A549 (cell line): ENCODE results near the gene ASPG. TPM values are rescaled to one million over a fixed set of nuclear protein-coding genes. Genes with fewer than 3 reads are reported as not detected.

Source experiments
- ATAC-seq, 2 experiments: fragments of 200-7000 bp in 1 of 2; fragments of >200 bp in 1 of 2; cut with Nextera tagmentation in 1 of 2; cut with Tn5 transposase in 1 of 2; 3 replicates each; pipeline versions ENCODE4 v1.8.0 to v1.9.1; 2018 to 2020; ENCODE audit warnings: mild to moderate bottlenecking in 1 of 2, moderate library complexity in 1 of 2
- CTCF ChIA-PET: fragments of 300-600 bp; sonication (Branson Sonifier 250); formaldehyde crosslinking; extraction: SDS; loops from one replicate; lab custom pipeline; 2021; ENCODE audit warnings: antibody characterized with exemption, inconsistent platforms; lab: Yijun Ruan, JAX
- POLR2A ChIA-PET: fragments of 350-600 bp; formaldehyde crosslinking; extraction: SDS; loops from one replicate; lab custom pipeline; 2021; ENCODE audit warnings: antibody characterized with exemption, inconsistent platforms; lab: Yijun Ruan, JAX
- DNase-seq, 2 experiments: peaks; one replicate each; pipeline versions ENCODE4 v3.0.0 to v3.0.0-alpha.2; 2011 to 2016; ENCODE audit warnings: low read depth in 1 of 2, low spot score in 1 of 2
- FAIRE-seq: peaks from 2 replicates; lab custom pipeline; 2011; peaks lifted over from hg19 to GRCh38; lab: Jason Lieb, UNC
- H3K27ac ChIP-seq, 2 experiments: fragments of >200 bp; sonication (Bioruptor Twin); formaldehyde crosslinking; 3 replicates each; pipeline ENCODE4 v1.5.1; 2016 to 2017
- H3K4me1 ChIP-seq: fragments of >200 bp; sonication (Bioruptor Twin); formaldehyde crosslinking; 3 replicates; pipeline ENCODE4 v1.6.1; 2016
- H3K4me2 ChIP-seq: fragments of >200 bp; sonication (Bioruptor Twin); formaldehyde crosslinking; 3 replicates; pipeline ENCODE4 v1.6.1; 2016
- H3K4me3 ChIP-seq: fragments of >200 bp; sonication (Bioruptor Twin); formaldehyde crosslinking; 3 replicates; pipeline ENCODE4 v1.5.1; 2016
- H3K9me3 ChIP-seq: fragments of >200 bp; sonication (Bioruptor Twin); formaldehyde crosslinking; 3 replicates; pipeline ENCODE4 v1.6.1; 2016
- ATOH8 ChIP-seq: fragments of 250-450 bp; sonication (Bioruptor Pico); IDR thresholded peaks from 2 replicates; pipeline ENCODE4 v1.5.0; 2020; ENCODE audit warnings: low read depth, mild to moderate bottlenecking, moderate library complexity
- BCL3 ChIP-seq: fragments of >200 bp; sonication (Bioruptor Twin); formaldehyde crosslinking; IDR thresholded peaks from 3 replicates; pipeline ENCODE4 v1.6.1; 2016
- CBX8 ChIP-seq: fragments of 200-600 bp; sonication (generic); IDR thresholded peaks from 2 replicates; pipeline ENCODE4 v1.6.1; 2016
- CHD4 ChIP-seq: fragments of 200-600 bp; sonication (generic); IDR thresholded peaks from 2 replicates; pipeline ENCODE4 v1.6.1; 2016; ENCODE audit warnings: antibody characterized with exemption, mild to moderate bottlenecking, borderline replicate concordance
- EHF ChIP-seq: fragments of 250-450 bp; sonication (Bioruptor Pico); IDR thresholded peaks from 2 replicates; pipeline ENCODE4 v1.5.0; 2020; ENCODE audit warnings: mild to moderate bottlenecking
- EHMT2 ChIP-seq: fragments of 200-600 bp; sonication (generic); IDR thresholded peaks from 2 replicates; pipeline ENCODE4 v1.6.1; 2016; ENCODE audit warnings: antibody characterized with exemption, low read depth, mild to moderate bottlenecking, moderate library complexity
- HEYL ChIP-seq: fragments of 250-450 bp; sonication (Bioruptor Pico); IDR thresholded peaks from 2 replicates; pipeline ENCODE4 v1.8.0; 2021; ENCODE audit warnings: mild to moderate bottlenecking, moderate library complexity
- HMGXB4 ChIP-seq: fragments of 250-450 bp; sonication (Bioruptor Pico); IDR thresholded peaks from 2 replicates; pipeline ENCODE4 v1.5.0; 2021; ENCODE audit warnings: mild to moderate bottlenecking, moderate library complexity, borderline replicate concordance
- HOXB13 ChIP-seq: fragments of 250-450 bp; sonication (Bioruptor Pico); IDR thresholded peaks from 2 replicates; pipeline ENCODE4 v1.5.0; 2020; ENCODE audit warnings: low read depth, mild to moderate bottlenecking, moderate library complexity
- HOXB5 ChIP-seq: fragments of 250-450 bp; sonication (Bioruptor Pico); IDR thresholded peaks from 2 replicates; pipeline ENCODE4 v1.5.0; 2020; ENCODE audit warnings: mild to moderate bottlenecking, moderate library complexity
- JUN ChIP-seq, 2 experiments: fragments of >200 bp; sonication (Bioruptor Twin); formaldehyde crosslinking; IDR thresholded peaks; 2 replicates in 1 of 2; 3 replicates in 1 of 2; pipeline ENCODE4 v1.6.1; 2016 to 2017
- MAFK ChIP-seq: fragments of 450-650 bp; IDR thresholded peaks from 2 replicates; pipeline ENCODE4 v1.6.1; 2014; ENCODE audit not compliant: partially characterized antibody
- MAZ ChIP-seq: fragments of 150-350 bp; IDR thresholded peaks from 2 replicates; pipeline ENCODE4 v1.6.1; 2014; ENCODE audit warnings: antibody characterized with exemption, low read depth, low read length, borderline replicate concordance
- NFE2L2 ChIP-seq: fragments of 150-350 bp; conservative IDR thresholded peaks from 2 replicates; pipeline ENCODE4 v1.6.1; 2014; ENCODE audit warnings: low read length
- NR3C1 ChIP-seq: fragments of >200 bp; sonication (Bioruptor Twin); formaldehyde crosslinking; IDR thresholded peaks from 3 replicates; pipeline ENCODE4 v1.6.1; 2017
- RNF2 ChIP-seq: fragments of 200-600 bp; sonication (generic); IDR thresholded peaks from 2 replicates; pipeline ENCODE4 v1.6.1; 2016; ENCODE audit warnings: low read depth, mild to moderate bottlenecking, antibody characterized with exemption, moderate library complexity, borderline replicate concordance
- SREBF2 ChIP-seq: fragments of 450-650 bp; IDR thresholded peaks from 2 replicates; pipeline ENCODE4 v1.6.1; 2014; ENCODE audit warnings: mild to moderate bottlenecking, moderate library complexity
- TFCP2L1 ChIP-seq: fragments of 250-450 bp; sonication (Bioruptor Pico); IDR thresholded peaks from 2 replicates; pipeline ENCODE4 v1.5.0; 2021; ENCODE audit warnings: mild to moderate bottlenecking
- TP53 ChIP-seq: fragments of 250-450 bp; sonication (Bioruptor Pico); IDR thresholded peaks from 2 replicates; pipeline ENCODE4 v1.5.0; 2021; ENCODE audit warnings: mild to moderate bottlenecking, moderate library complexity
- USF2 ChIP-seq: fragments of 450-650 bp; IDR thresholded peaks from 2 replicates; pipeline ENCODE4 v1.6.1; 2014; ENCODE audit warnings: antibody characterized with exemption
- WGBS: methylation state at CpG from one replicate; pipeline ENCODE4 v1.1.6; 2017; ENCODE audit errors: missing lambda C conversion rate; 5-methylcytosine and 5-hydroxymethylcytosine counted together
- polyA plus RNA-seq, 4 experiments: library from polyadenylated mRNA; depleted of rRNA in 3 of 4; stranded (reverse); fragments of >200 nt; fragmentation: RNase III in 1 of 4; extraction: RNeasy Plus Mini Kit Qiagen cat#74134 plus additional on column Dnase treatment in 1 of 4; gene quantifications; 2 replicates in 3 of 4; 3 replicates in 1 of 4; pipeline ENCODE4 v1.2.3, GENCODE V29; 2011 to 2017

ASPG gene
- polyA plus RNA-seq, 2 of the 4 experiments (the other 2 are of a cell fraction) = not detected

GRCh38 chr14:104118006-104118844 lies 32.7 kb downstream of the ASPG start:
- WGBS = 54% methylated on average over 14 of the region's 30 CpGs
- DNase-seq = no peak
- Histone ChIP-seq H3K27ac (no peak overlapping the region), H3K9me3 (peaks cover 6% of the 10 kb centered on the region), H3K4me2 (no peak overlapping the region), H3K4me3 (no peak overlapping the region), H3K4me1 (peaks cover 5% of the 10 kb centered on the region; the same call in 2 of the 3 replicates)
- ChIA-PET CTCF (interaction anchor here (1.0 to 3.6 kb wide), 6 partner anchors 11 to 522 kb away, joined by 3 to 21 read pairs (median 6); no protein-coding TSS in a partner anchor), POLR2A (no interaction called here)
- peak in 1 of 2 experiments; percentile 9; a peak in 2 of 6 replicates for ATAC-seq
- no peak for FAIRE-seq
- TF ChIP-seq JUN (IDR thresholded peaks at IDR 0.05) (no peak), NR3C1 (no peak), HMGXB4 (CRISPR knock-in tag) (no peak), USF2 (no peak), ATOH8 (no peak), MAFK (no peak), MAZ (no peak), RNF2 (no peak), HOXB13 (CRISPR knock-in tag) (no peak), CBX8 (no peak), TFCP2L1 (no peak), HOXB5 (CRISPR knock-in tag) (no peak), TP53 (CRISPR knock-in tag) (no peak), SREBF2 (no peak), EHMT2 (no peak), CHD4 (no peak), BCL3 (no peak), NFE2L2 (no peak), EHF (CRISPR knock-in tag) (no peak)

- no peak overlapping the region for H3K4me3 ChIP-seq
Measured at GRCh38 chr14:104119119-104119487, 33.6 kb downstream of the ASPG start.

More at GRCh38 chr14:104119119-104119487, 33.6 kb downstream of the ASPG start:
- Histone ChIP-seq H3K4me2 (no peak overlapping the region), H3K4me1 (peaks cover 5% of the 10 kb centered on the region; the same call in 2 of the 3 replicates), H3K9me3 (peaks cover 13% of the 10 kb centered on the region), H3K27ac (no peak overlapping the region)
- FAIRE-seq (no peak), ATAC-seq (no peak), DNase-seq (no peak)
- WGBS = 17% methylated on average over 2 of the region's 3 CpGs
- no peak for TF ChIP-seq HEYL (CRISPR knock-in tag)
- ChIA-PET POLR2A (no interaction called here), CTCF (interaction anchor here (0.9 to 3.6 kb wide), 5 partner anchors 13 to 521 kb away, joined by 3 to 21 read pairs (median 8); no protein-coding TSS in a partner anchor)
